Smooth muscle cell (in vitro differentiated cells): Measurements from ENCODE around the gene RALGDS. TPM values are rescaled to one million over a fixed set of nuclear protein-coding genes. Genes with fewer than 3 reads are reported as not detected.

Experiments used
- DNase-seq: peaks from one replicate; lab custom pipeline; 2025; ENCODE audit not compliant: unreplicated experiment; lab: John Stamatoyannopoulos, UW
- H2AFZ ChIP-seq: fragments of 200-600 bp; sonication (generic); 2 replicates; pipeline ENCODE4 v1.6.0; 2016; ENCODE audit warnings: antibody characterized with exemption, low read depth, mild to moderate bottlenecking
- H3F3A ChIP-seq: fragments of 200-600 bp; sonication (generic); 2 replicates; pipeline ENCODE4 v1.6.0; 2017; ENCODE audit warnings: antibody characterized with exemption, low read depth
- H3K27ac ChIP-seq: fragments of 200-600 bp; sonication (generic); 2 replicates; pipeline ENCODE4 v1.5.1; 2016; ENCODE audit warnings: low read depth, mild to moderate bottlenecking
- H3K27me3 ChIP-seq: fragments of 200-600 bp; sonication (generic); 2 replicates; pipeline ENCODE4 v1.6.1; 2016; ENCODE audit warnings: low read depth, mild to moderate bottlenecking
- H3K36me3 ChIP-seq: fragments of 200-600 bp; sonication (generic); 2 replicates; pipeline ENCODE4 v1.5.1; 2016; ENCODE audit warnings: low read depth
- H3K4me1 ChIP-seq: fragments of 200-600 bp; sonication (generic); 2 replicates; pipeline ENCODE4 v1.5.1; 2016; ENCODE audit warnings: low read depth
- H3K4me2 ChIP-seq: fragments of 200-600 bp; sonication (generic); 2 replicates; pipeline ENCODE4 v1.6.0; 2016; ENCODE audit warnings: mild to moderate bottlenecking
- H3K4me3 ChIP-seq: fragments of 200-600 bp; sonication (generic); 2 replicates; pipeline ENCODE4 v1.5.1; 2016; ENCODE audit warnings: mild to moderate bottlenecking
- H3K79me2 ChIP-seq: fragments of 200-600 bp; sonication (generic); 2 replicates; pipeline ENCODE4 v1.6.0; 2016; ENCODE audit warnings: low read depth, mild to moderate bottlenecking
- H3K9ac ChIP-seq: fragments of 200-600 bp; sonication (generic); 2 replicates; pipeline ENCODE4 v1.6.0; 2016; ENCODE audit warnings: low read depth
- H3K9me3 ChIP-seq: fragments of 200-600 bp; sonication (generic); replicated peaks from 2 replicates; pipeline ENCODE4 v1.5.1; 2016; ENCODE audit warnings: low read depth
- H4K20me1 ChIP-seq: fragments of 200-600 bp; sonication (generic); 2 replicates; pipeline ENCODE4 v1.6.0; 2016; ENCODE audit warnings: low read depth
- CTCF ChIP-seq: fragments of 200-600 bp; sonication (generic); IDR thresholded peaks from 2 replicates; pipeline ENCODE4 v1.5.1; 2017; ENCODE audit warnings: borderline replicate concordance, mild to moderate bottlenecking, antibody characterized with exemption; ENCODE audit not compliant: insufficient read depth, poor library complexity, severe bottlenecking
- WGBS: methylation state at CpG from one replicate; pipeline ENCODE4 v1.1.7; 2016; ENCODE audit warnings: low lambda C conversion rate; 5-methylcytosine and 5-hydroxymethylcytosine counted together
- polyA plus RNA-seq: library from polyadenylated mRNA; unstranded; fragments of >200 nt; fragmentation: Nextera tagmentation; extraction: Ambion mirVana; gene quantifications from 2 replicates; pipeline ENCODE4 v1.2.1, GENCODE V29; 2016
- total RNA-seq: library from RNA; depleted of rRNA; stranded (reverse); fragments of >200 nt; gene quantifications from 2 replicates; pipeline ENCODE4 v1.2.3, GENCODE V29; 2014

RALGDS gene
- total and polyA plus RNA-seq, 2 experiments from 2014 or later, result 27.8 to 37.7 TPM

- H3K4me2 ChIP-seq, result no peak overlapping the region
- H4K20me1 ChIP-seq, result peaks cover 94% of the 10 kb centered on the region
- peaks cover 22% of the 10 kb centered on the region for H3K79me2 ChIP-seq
- WGBS, result 92% methylated on average over 18 of the region's 18 CpGs
- H3F3A ChIP-seq, result peaks cover 20% of the 10 kb centered on the region
- no peak for TF ChIP-seq CTCF
- H3K4me1 ChIP-seq, result peaks cover 43% of the 10 kb centered on the region
- no peak overlapping the region for H3K4me3 ChIP-seq
- no peaks in the 10 kb centered on the region for H3K36me3 ChIP-seq
- no peak overlapping the region for H3K9ac ChIP-seq
- no peaks in the 10 kb centered on the region for H3K27me3 ChIP-seq
- no peak for DNase-seq
- H3K27ac ChIP-seq, result no peak overlapping the region
- no peak overlapping the region for H2AFZ ChIP-seq
- no peaks in the 10 kb centered on the region for H3K9me3 ChIP-seq
Observed at GRCh38 chr9:133117271-133118178, 3.5 kb downstream of the RALGDS start.

GRCh38 chr9:133116346-133117231 is 4.5 kb downstream of the RALGDS start:
- no peaks in the 10 kb centered on the region for H3K9me3 ChIP-seq
- H4K20me1 ChIP-seq, result peaks cover 94% of the 10 kb centered on the region
- peak overlapping the region; percentile 72 for H3K4me2 ChIP-seq
- no peaks in the 10 kb centered on the region for H3K36me3 ChIP-seq
- WGBS, result 97% methylated on average over 20 of the region's 20 CpGs
- peak overlapping the region; percentile 79 for H3K9ac ChIP-seq
- no peaks in the 10 kb centered on the region for H3K27me3 ChIP-seq
- H3K4me1 ChIP-seq, result peaks cover 43% of the 10 kb centered on the region
- no peak overlapping the region for H2AFZ ChIP-seq
- no peak for TF ChIP-seq CTCF
- H3K4me3 ChIP-seq, result no peak overlapping the region
- H3K79me2 ChIP-seq, result peaks cover 22% of the 10 kb centered on the region
- H3K27ac ChIP-seq, result peak overlapping the region; percentile 89
- H3F3A ChIP-seq, result peaks cover 14% of the 10 kb centered on the region
- DNase-seq, result no peak

GRCh38 chr9:133115604-133116345 is 5.3 kb downstream of the RALGDS start:
- peaks cover 43% of the 10 kb centered on the region for H3K4me1 ChIP-seq
- peak overlapping the region; percentile 89 for H3K27ac ChIP-seq
- H2AFZ ChIP-seq, result no peak overlapping the region
- H3K79me2 ChIP-seq, result peaks cover 22% of the 10 kb centered on the region
- TF ChIP-seq CTCF, result no peak
- WGBS, result 67% methylated on average over 29 of the region's 32 CpGs
- H3K4me2 ChIP-seq, result peak overlapping the region; percentile 72
- H3K36me3 ChIP-seq, result no peaks in the 10 kb centered on the region
- peak; percentile 18 for DNase-seq
- peaks cover 12% of the 10 kb centered on the region for H3F3A ChIP-seq
- H4K20me1 ChIP-seq, result peaks cover 98% of the 10 kb centered on the region
- no peaks in the 10 kb centered on the region for H3K27me3 ChIP-seq
- H3K4me3 ChIP-seq, result no peak overlapping the region
- peak overlapping the region; percentile 79 for H3K9ac ChIP-seq
- H3K9me3 ChIP-seq, result no peaks in the 10 kb centered on the region
